ENCODE measurements around the gene ARFGAP1. TPM values are rescaled to one million over a fixed set of nuclear protein-coding genes. Genes with fewer than 3 reads are reported as not detected.

Gene ARFGAP1
- total RNA-seq, 3 donors from 2014 or later: 76.5 to 85.8 (median 82.4) TPM

DNA sequence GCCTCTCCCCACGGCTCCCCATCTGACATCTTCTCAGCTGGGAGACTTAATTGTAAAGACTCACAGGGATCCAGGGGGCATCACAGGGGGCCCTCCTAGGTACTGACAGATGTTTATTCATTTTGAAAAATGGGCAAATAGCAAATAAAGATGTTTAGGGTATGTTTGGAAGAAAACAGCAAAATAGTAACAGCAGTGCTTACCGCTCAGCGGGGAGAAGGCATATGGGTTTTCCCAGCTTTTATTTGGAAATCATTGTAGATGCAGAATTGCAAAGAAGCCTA, 39.6 kb upstream of the ARFGAP1 start:
- DNase-seq (no peak), ATAC-seq (no peak)
- intact Hi-C loops (cut with DNase I, micrococcal nuclease): no loop called here
- Histone ChIP-seq H3K4me3 (no peak overlapping the region), H3K9me3 (no peaks in the 10 kb centered on the region), H3K36me3 (ENCODE audit: low read depth) (no peaks in the 10 kb centered on the region), H3K4me1 (ENCODE audit: low read depth) (no peaks in the 10 kb centered on the region)
- no peak for TF ChIP-seq CTCF (IDR thresholded peaks at IDR 0.05)

DNA sequence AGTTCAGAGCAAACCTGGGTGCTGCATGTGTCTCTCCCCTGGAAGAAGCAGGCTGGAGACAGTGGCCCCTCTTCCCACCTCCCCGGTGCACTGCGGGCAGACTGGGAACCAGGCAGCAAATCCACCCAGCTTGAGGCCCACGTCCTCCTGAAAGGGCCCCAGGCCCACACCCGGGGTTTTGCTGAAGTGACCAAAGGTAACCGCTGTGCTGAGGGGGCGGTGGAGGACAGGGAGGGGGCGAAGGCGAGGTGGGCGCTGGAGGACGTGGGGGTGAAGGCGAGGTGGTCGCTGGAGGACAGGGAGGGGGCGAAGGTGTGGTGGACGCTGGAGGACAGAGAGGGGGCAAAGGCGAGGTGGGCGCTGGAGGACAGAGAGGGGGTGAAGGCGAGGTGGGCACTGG, 38.7 kb upstream of the ARFGAP1 start:
- ATAC-seq (no peak), DNase-seq (no peak)
- no peaks in the 10 kb centered on the region for H3K36me3 ChIP-seq (ENCODE audit: low read depth)
- no peak for TF ChIP-seq CTCF (IDR thresholded peaks at IDR 0.05)
- no peaks in the 10 kb centered on the region for H3K9me3 ChIP-seq
- H3K4me3 ChIP-seq: no peak overlapping the region
- intact Hi-C loops (cut with DNase I, micrococcal nuclease): no loop called here
- H3K4me1 ChIP-seq (ENCODE audit: low read depth): no peaks in the 10 kb centered on the region

- no peaks in the 10 kb centered on the region for H3K4me1 ChIP-seq (ENCODE audit: low read depth)
- no peaks in the 10 kb centered on the region for H3K9me3 ChIP-seq
- ATAC-seq: peak; percentile 64
- H3K36me3 ChIP-seq (ENCODE audit: low read depth): no peaks in the 10 kb centered on the region
- H3K4me3 ChIP-seq: no peak overlapping the region
- TF ChIP-seq CTCF (IDR thresholded peaks at IDR 0.05): no peak
- intact Hi-C loops (cut with DNase I, micrococcal nuclease): no loop called here
- DNase-seq: peak in 1 of 3 donors; percentile 21
These were observed 37.8 kb upstream of the ARFGAP1 start for GRCh38 chr20:63234693-63235398.

DNA sequence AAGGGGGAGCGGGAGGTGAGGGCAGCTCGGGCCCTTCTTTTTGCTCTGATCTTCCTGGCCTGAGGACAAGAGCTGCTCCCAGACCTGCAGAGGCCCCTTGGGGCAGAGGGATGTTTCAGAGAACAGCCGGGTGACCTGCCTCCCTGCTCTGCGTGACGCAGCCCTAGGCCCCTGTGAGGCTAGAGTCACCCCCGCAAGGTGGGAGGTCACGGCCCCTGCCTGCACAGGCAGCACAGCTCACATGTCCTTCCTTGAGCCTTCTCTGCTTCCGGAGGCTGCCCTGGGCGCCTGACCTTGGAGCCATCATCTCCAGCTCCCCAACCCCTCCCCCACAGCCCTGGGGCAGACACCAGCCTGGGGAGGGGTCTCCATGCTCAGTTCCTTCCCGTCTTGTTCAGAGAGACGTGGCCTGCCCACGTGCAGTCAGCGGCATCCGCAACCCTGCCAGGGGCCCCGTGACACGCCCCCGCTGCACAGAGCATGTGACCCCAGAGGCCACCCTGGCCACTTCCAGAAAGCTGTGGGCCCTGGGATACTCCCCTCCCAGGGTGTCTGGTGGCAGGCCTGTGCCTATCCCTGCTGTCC, 37.1 kb upstream of the ARFGAP1 start, which contains the start of gene BIRC7:
TSS of gene BIRC7 (plus strand) at position 507 of the 585 bp plus-strand sequence. CDS start 192 bp downstream, outside the sequence.
- DNase-seq (no peak), ATAC-seq (no peak)
- TF ChIP-seq CTCF (IDR thresholded peaks at IDR 0.05): no peak
- Histone ChIP-seq H3K4me3 (no peak within 1 kb of the TSS), H3K9me3 (no peaks in the 10 kb centered on the region), H3K4me1 (ENCODE audit: low read depth) (no peaks in the 10 kb centered on the region), H3K36me3 (ENCODE audit: low read depth) (no peaks in the 10 kb centered on the region)
- intact Hi-C loops (cut with DNase I, micrococcal nuclease): no loop called here

- no peak for TF ChIP-seq CTCF (IDR thresholded peaks at IDR 0.05)
- H3K36me3 ChIP-seq (ENCODE audit: low read depth): no peaks in the 10 kb centered on the region
- no peak overlapping the region for H3K4me3 ChIP-seq
- DNase-seq (no peak), ATAC-seq (no peak)
- intact Hi-C loops (cut with DNase I, micrococcal nuclease): no loop called here
- H3K4me1 ChIP-seq (ENCODE audit: low read depth): no peaks in the 10 kb centered on the region
- H3K9me3 ChIP-seq: no peaks in the 10 kb centered on the region
These were observed 36.3 kb upstream of the ARFGAP1 start for GRCh38 chr20:63236116-63236837.
